T-helper 1 cell treated with Interleukin-12 subunit alpha and Interleukin-12 subunit beta and Interleukin-4 antibody, amounts not matched to agents 30 ng/mL and 1 ng/mL, for 36 hours (primary cell): ENCODE data around the gene TMEM156. TPM values are rescaled to one million over a fixed set of nuclear protein-coding genes. Genes with fewer than 3 reads are reported as not detected.

ENCODE experiments used
- intact Hi-C: fragments of 100-400 bp; cut with micrococcal nuclease; formaldehyde crosslinking; loops from one replicate; pipeline ENCODE4 v1.15.1; 2024
- total RNA-seq: library from RNA; stranded (reverse); gene quantifications from 2 replicates; pipeline ENCODE4 v1.2.3, GENCODE V29; 2022

Gene TMEM156
- total RNA-seq, 1 donor from 2014 or later: 43.8 TPM

DNA sequence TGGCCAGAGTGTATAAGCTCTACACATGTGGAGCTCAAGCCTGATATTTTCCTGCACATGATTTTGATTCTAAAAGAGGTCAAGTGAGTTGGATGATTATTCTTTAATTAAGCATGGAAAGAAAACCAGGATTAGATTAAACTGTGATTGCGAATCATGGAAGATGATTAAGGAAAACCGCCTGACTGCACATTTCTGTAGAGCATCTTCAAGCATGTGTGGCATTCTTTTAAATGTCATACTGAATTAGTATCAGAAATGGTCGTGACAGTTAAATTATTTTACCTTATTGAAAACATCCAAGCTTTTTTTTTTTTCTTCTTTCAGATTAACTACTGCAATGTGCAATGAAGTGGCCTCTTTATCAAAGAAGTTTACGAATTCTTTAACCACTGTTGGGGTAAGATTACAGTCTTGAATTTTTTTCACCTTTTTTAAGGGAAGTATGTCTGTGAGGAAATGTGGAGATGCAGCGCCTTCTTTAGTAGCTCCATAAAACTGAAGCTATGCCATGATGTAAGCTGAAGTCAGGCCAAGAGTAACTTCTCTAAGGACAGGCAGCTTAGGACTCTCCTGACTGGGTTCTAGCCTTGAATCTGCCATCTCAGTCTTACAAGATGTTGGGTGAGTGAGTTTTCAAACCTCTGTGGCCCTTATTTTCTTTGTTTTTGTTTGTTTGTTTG, 96.7 kb downstream of the TMEM156 start:
- intact Hi-C loops: no loop called here

DNA sequence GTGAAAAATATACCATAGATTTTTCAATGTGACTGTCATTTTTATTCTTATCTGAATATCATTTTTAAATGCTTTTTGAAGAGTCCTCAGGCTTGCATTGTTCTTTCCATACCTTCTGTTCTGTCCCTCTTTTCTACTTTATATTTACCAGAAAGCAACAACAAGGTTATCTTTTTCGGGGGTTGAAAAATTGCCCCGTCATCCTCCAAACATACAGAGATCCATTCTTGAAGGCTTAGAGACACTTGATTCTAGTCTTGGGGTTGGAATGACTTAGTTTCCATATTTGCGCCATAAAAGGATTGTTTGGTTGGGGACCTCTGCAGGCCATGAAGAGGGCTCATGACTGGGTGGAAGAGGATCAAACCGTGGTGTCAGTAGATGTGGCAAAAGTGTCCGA, 101.1 kb downstream of the TMEM156 start:
- intact Hi-C loops: no loop called here

DNA sequence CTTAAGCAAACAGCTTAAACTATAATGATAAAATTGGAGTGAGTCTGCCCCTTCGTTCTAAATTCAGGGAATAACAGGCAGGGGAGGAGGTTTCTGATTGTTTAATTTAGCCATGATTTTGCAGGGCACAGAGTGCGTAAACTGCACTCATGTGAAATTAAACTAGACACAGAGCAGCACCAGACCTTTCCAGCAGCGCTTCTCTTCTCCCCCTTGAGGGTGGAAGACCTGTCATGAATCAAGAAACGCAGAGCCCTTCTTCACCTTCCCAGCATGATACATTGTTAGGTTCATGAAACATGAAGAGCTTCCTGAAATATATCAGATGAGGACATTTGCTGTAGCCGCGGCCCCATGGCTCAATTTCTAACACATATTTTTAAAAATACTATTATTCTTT, 101.5 kb downstream of the TMEM156 start:
- intact Hi-C loops: no loop called here

DNA sequence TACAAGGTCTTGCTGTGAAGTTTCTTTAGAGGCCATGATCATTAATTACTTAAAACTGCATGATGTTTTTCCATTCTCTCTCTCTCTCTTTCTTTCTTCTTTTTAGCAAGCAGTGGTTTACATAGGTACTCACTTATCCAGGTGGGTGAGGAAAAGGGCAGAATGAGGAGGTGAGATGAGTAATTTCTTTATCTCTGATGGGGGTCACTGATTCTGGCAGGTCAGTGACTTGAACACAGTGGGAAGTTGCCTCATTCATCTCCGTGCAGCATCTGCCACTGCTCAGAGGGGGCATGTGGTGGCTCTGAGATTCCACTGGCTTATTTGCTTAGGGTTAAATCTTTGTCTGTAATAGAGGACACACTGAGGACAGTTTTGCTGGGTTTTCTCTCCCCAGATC, 102.0 kb downstream of the TMEM156 start:
- intact Hi-C loops: no loop called here

DNA sequence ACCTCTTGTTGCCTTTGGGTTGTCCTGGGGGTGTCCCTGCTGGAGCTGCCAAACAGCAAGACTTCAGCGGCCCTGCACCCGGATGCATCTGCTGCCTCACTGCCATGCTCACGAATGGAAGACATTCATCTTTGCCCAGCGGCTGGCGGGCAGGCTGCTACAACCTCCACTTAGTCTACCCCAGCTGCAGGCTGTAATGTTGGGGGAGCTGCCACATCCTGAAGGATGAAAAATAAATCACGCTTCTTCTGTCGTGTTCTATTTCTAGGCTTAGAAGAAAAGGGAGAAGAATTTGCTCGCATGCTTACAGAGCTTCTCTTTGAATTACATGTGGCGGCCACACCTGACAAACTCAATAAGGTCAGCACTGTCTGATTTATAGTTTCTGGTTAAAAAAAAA, 103.2 kb downstream of the TMEM156 start:
- intact Hi-C loops: no loop called here

- intact Hi-C loops: no loop called here
Observed at GRCh38 chr4:38928568-38928967, 103.6 kb downstream of the TMEM156 start.

DNA sequence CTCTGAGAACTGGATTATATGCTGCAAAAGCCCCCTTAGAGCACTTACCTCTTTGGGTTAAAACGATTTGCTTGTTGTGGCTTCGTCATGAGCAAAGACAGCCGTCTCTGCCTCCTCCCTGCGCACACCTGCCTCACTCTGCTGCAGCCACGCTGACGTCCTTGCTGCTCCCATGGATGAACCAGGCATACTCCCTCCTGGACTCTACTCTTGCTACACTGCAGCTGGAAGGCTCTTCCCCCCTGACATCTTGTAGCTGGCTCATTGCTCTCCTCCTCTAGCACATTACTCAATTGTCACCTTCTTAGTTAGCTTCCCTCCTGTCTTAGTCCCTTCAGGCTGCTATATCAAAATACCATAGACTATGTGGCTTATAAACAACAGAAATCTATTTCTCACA, 105.3 kb downstream of the TMEM156 start:
- intact Hi-C loops: no loop called here

- intact Hi-C loops: no loop called here
Observed at GRCh38 chr4:38925492-38926413, 106.5 kb downstream of the TMEM156 start.

DNA sequence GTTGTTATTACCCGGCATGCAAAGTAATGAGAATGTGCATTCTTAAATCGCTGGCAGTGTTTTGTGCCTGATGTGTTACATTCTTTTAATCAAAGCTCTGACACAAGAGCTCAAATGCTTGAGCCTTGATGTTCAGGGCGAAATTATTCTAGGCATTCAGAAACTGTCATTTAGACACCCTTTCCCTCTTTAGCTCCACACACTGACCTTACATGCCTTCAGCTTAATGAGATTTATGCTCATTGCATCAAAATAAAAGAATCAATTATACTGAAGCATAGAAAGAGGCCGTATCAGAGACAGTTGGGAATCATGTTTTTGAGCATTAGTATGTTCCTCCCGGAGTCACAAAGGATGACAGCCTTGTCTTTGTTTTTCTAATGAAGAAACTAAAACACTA, 107.9 kb downstream of the TMEM156 start:
- intact Hi-C loops: no loop called here

DNA sequence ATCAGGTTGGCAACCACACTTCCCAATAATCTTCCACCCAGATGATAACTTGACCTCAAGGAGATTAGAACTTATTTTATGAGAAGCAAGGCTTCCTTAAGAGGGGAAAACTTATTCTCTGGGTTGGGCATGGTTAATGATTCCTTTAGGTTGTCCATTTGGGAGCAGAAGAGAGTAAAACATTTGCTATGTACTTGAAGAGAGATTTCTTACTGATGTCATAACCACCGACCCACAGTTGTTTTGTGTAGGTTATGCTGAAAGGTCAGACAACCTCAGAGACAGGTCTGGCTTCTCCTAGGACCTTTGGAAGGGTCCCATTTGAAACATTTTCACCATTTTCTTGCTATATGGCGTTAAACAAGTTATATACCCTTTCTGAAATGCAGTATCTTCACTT, 108.5 kb downstream of the TMEM156 start:
- intact Hi-C loops: no loop called here

GRCh38 chr4:38921151-38921550, 111.1 kb downstream of the TMEM156 start:
- intact Hi-C loops: no loop called here

DNA sequence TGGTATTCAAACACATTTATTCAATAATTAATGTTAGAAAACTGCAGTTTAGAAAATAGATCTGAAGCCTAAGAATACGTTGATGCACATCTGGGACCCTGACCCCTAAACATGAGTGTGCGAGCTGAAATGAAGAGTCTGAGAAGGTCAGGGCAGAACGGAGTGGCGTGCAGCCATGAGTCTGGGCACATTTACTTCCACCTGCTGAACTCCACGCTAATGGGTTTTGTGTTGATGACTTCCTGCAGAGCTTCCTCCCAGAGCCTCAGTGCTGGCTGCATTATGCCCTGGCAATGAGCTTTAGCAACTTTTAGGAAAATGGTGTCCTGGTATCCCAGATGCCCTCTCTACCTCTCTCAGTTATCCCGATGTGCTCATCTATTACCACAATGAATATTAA, 111.5 kb downstream of the TMEM156 start:
- intact Hi-C loops: no loop called here

GRCh38 chr4:38920186-38920585, 112.0 kb downstream of the TMEM156 start:
- intact Hi-C loops: no loop called here

- intact Hi-C loops: no loop called here
Observed at GRCh38 chr4:38919494-38919893, 112.7 kb downstream of the TMEM156 start.

DNA sequence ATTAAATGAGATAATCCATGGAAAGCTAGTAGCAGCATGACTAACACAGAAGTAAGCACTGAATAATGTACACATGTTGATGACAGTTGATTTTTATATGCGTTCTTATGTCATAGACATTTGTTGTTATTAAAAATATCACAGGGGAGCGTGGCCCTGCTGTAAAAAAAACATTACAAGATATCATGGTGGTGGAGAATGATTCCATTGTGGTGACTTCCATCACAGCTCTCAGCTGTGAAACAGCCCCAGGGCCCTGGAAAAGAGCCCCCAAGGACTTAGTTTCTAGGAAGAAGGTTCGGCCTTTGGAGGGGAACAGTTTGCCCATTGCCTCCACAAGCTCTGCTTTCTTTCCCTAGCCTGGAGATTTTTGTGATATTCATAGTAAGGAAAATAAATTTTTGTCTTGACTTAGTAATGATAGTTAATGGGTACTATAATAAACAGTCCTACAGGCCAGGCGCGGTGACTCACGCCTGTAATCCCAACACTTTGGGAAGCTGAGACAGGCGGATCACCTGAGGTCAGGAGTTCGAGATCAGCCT, 114.7 kb downstream of the TMEM156 start:
- intact Hi-C loops: no loop called here

Other genes starting within 250 kb of the TMEM156 start
- gene TLR10, start 249.4 kb downstream of the TMEM156 start, total RNA-seq: 0.20 and 0.37 TPM in 2 replicates
- 23.3 and 24.2 TPM in 2 replicates for gene TLR1, start 227.6 kb downstream of the TMEM156 start, total RNA-seq
- gene TLR6, start 175.6 kb downstream of the TMEM156 start, total RNA-seq: 6.7 and 7.6 TPM in 2 replicates
- 0.71 and 0.86 TPM in 2 replicates for gene FAM114A1, start 164.6 kb downstream of the TMEM156 start, total RNA-seq
- 64.0 and 66.0 TPM in 2 replicates for gene KLHL5, start 29.8 kb upstream of the TMEM156 start, total RNA-seq
- 15.3 and 15.8 TPM in 2 replicates for gene WDR19, start 150.1 kb upstream of the TMEM156 start, total RNA-seq